ENCODE results near the gene FOXJ2. TPM values are rescaled to one million over a fixed set of nuclear protein-coding genes. Genes with fewer than 3 reads are reported as not detected.
A peak's percentile ranks its signal among the peaks of the same experiment; 100 is the strongest.
"Not testable (repeated sequence)": the region's sequence is repeated elsewhere in the genome, so short reads cannot be mapped to it uniquely, and the experiment has no call there.

FOXJ2 gene
- 5.5 and 5.9 TPM in 2 replicates for total RNA-seq (2021)
- long read RNA-seq, partial matches to known transcripts: 1 of 1 reads
- long read RNA-seq, other reads (novel, unspliced or antisense): 0 of 1 reads

DNA sequence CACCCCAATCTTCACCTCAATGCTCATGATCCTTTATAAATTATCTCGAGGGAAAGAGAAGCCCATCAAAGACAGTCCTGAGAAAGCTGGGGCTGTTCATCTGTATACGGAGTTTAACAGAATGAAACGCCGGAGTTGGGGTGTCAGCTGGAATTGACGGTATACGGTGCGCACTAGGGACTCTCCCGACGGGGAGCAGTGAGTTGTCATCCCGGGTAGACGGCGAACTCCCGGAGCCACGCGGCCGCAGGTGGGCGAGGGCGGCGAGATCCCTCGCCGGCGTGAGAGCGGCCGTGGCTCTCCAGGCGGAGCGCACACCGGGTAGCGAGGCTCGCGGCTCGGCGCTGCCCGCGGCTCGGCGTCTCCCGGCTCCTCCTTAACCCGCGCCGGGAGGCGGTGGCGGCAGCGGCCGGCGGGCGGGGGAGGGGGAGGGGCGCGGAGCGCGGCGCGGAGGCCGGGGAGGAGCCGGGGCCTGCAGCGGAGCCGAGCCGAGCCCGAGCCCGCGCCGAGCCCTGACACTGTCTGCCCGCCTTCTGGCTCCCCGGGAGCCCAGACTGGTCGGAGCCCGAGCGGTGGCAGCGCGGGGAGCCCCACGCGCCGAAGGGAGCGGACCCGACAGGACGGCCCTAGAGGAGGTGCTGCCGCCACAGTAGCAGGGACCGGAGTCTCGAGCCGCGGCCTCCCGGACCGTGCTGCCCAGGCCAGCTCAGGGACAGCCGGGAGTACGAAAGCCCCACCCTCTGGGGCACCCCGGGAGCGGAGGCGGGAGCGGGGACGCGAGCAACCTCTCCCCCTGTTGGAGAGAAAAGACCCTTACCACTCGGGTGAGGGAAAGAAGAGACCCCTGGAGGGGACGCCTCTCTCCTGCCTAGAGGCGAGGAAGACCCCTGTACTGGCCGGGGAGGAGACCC lies at the start of gene FOXJ2:
TSS of gene FOXJ2 (plus strand) at position 475 of the 911 bp plus-strand sequence. CDS start 7,117 bp downstream, outside the sequence.
- Histone ChIP-seq H2AK5ac (ENCODE audit: insufficient read length, low read length) (no peak within 1 kb of the TSS), H3K4ac (ENCODE audit: low read depth, low read length) (no peak within 1 kb of the TSS), H3K79me1 (ENCODE audit: insufficient read depth, low read depth, low read length, poor library complexity, severe bottlenecking) (no peaks in the 10 kb centered on the region), H2AFZ (ENCODE audit: low read length) (no peak within 1 kb of the TSS), H3K4me2 (ENCODE audit: insufficient read depth, insufficient read length, low read length) (peak within 1 kb of the TSS; percentile 82), H3K23ac (ENCODE audit: insufficient read length, low read depth, low read length) (no peak within 1 kb of the TSS), H4K8ac (replicated peaks; ENCODE audit: insufficient read length, low read depth, low read length) (no peak within 1 kb of the TSS), H3K56ac (ENCODE audit: insufficient read length, low read depth, low read length) (no peak within 1 kb of the TSS), H2BK5ac (ENCODE audit: insufficient read length, low read length) (no peak within 1 kb of the TSS), H3K9ac (ENCODE audit: extremely low read depth, insufficient read length, low read length) (peak within 1 kb of the TSS; percentile 51), H3K4me1 (ENCODE audit: insufficient read depth, low read length) (peaks cover 20% of the 10 kb centered on the region; the same call in 1 of the 2 replicates), H3K9me3 (ENCODE audit: control insufficient read depth, low read depth, low read length) (no peaks in the 10 kb centered on the region), H2BK15ac (ENCODE audit: low read depth, low read length) (no peak within 1 kb of the TSS), H3K27ac (ENCODE audit: insufficient read length, low read depth, low read length) (no peak within 1 kb of the TSS), H4K5ac (ENCODE audit: insufficient read length, low read depth, low read length) (no peak within 1 kb of the TSS), H3K27me3 (ENCODE audit: insufficient read depth, low read length) (no peaks in the 10 kb centered on the region), H2BK20ac (ENCODE audit: low read depth, low read length, poor library complexity, severe bottlenecking) (no peak within 1 kb of the TSS), H4K91ac (ENCODE audit: insufficient read length, low read depth, low read length) (no peak within 1 kb of the TSS), H3T11ph (ENCODE audit: low read length) (no peak within 1 kb of the TSS), H3K79me2 (ENCODE audit: insufficient read depth, low read length) (no peaks in the 10 kb centered on the region; the same call in 1 of the 2 replicates), H3K23me2 (ENCODE audit: insufficient read length, low read depth, low read length, poor library complexity, severe bottlenecking) (peaks cover 8% of the 10 kb centered on the region), H4K20me1 (ENCODE audit: control insufficient read depth, insufficient read depth, insufficient read length) (no peaks in the 10 kb centered on the region), H3K18ac (ENCODE audit: insufficient read length, low read depth, low read length) (peak within 1 kb of the TSS; percentile 36), H3K14ac (ENCODE audit: insufficient read depth, low read length) (peak within 1 kb of the TSS; percentile 60; the same call in 1 of the 2 replicates), H2BK120ac (ENCODE audit: low read depth, low read length, poor library complexity, severe bottlenecking) (no peak within 1 kb of the TSS), H2BK12ac (ENCODE audit: insufficient read length, low read depth, low read length) (no peak within 1 kb of the TSS)
- H3K4me3 Mint-ChIP-seq: peak within 1 kb of the TSS; percentile 77 to 91
- H3K4me1 Mint-ChIP-seq: peaks cover 45 to 54% of the 10 kb centered on the region in 2 experiments
- TF ChIP-seq CTCF (conservative IDR thresholded peaks at IDR 0.05): peak; percentile 47; the same call in 2 of the 3 replicates
- H3K27me3 Mint-ChIP-seq (ENCODE audit: low read depth): peaks cover 8% of the 10 kb centered on the region
- no peaks in the 10 kb centered on the region; a peak in 1 of 7 replicates for H3K36me3 Mint-ChIP-seq (ENCODE audit: insufficient read depth in 1 of 3, low read depth in 3 of 3)
- no peaks in the 10 kb centered on the region for H3K9me3 Mint-ChIP-seq
- WGBS (ENCODE audit: extremely low coverage, insufficient read length, low lambda C conversion rate): no CpG with 5 or more reads among the region's 93 CpGs
- peak; percentile 65 for DNase-seq
- H3K27ac Mint-ChIP-seq: peak within 1 kb of the TSS; percentile 23 to 84 (median 49); a peak in 3 of 7 replicates

GRCh38 chr12:7983019-7983418 lies 49.5 kb upstream of the FOXJ2 start:
- peaks cover 13 to 18% of the 10 kb centered on the region in 2 experiments for H3K4me1 Mint-ChIP-seq
- not testable (repeated sequence) for DNase-seq; H3K79me2 ChIP-seq (ENCODE audit: insufficient read depth, low read length); H2BK20ac ChIP-seq (ENCODE audit: low read depth, low read length, poor library complexity, severe bottlenecking); H3K27me3 ChIP-seq (ENCODE audit: insufficient read depth, low read length); H2BK120ac ChIP-seq (ENCODE audit: low read depth, low read length, poor library complexity, severe bottlenecking); H3K56ac ChIP-seq (ENCODE audit: insufficient read length, low read depth, low read length); H3K4me2 ChIP-seq (ENCODE audit: insufficient read depth, insufficient read length, low read length); H3K18ac ChIP-seq (ENCODE audit: insufficient read length, low read depth, low read length); H4K5ac ChIP-seq (ENCODE audit: insufficient read length, low read depth, low read length); H3K4me1 ChIP-seq (ENCODE audit: insufficient read depth, low read length); H3K9me3 ChIP-seq (ENCODE audit: control insufficient read depth, low read depth, low read length); H3K4me3 Mint-ChIP-seq; H3K27ac ChIP-seq (ENCODE audit: insufficient read length, low read depth, low read length); H3T11ph ChIP-seq (ENCODE audit: low read length); H2BK12ac ChIP-seq (ENCODE audit: insufficient read length, low read depth, low read length); H2AFZ ChIP-seq (ENCODE audit: low read length); H3K9ac ChIP-seq (ENCODE audit: extremely low read depth, insufficient read length, low read length); H4K91ac ChIP-seq (ENCODE audit: insufficient read length, low read depth, low read length); H4K20me1 ChIP-seq (ENCODE audit: control insufficient read depth, insufficient read depth, insufficient read length); H3K36me3 Mint-ChIP-seq (ENCODE audit: insufficient read depth in 1 of 3, low read depth in 3 of 3); H2BK15ac ChIP-seq (ENCODE audit: low read depth, low read length); H3K14ac ChIP-seq (ENCODE audit: insufficient read depth, low read length); H3K23ac ChIP-seq (ENCODE audit: insufficient read length, low read depth, low read length); H3K79me1 ChIP-seq (ENCODE audit: insufficient read depth, low read depth, low read length, poor library complexity, severe bottlenecking); H3K9me3 Mint-ChIP-seq; H3K27me3 Mint-ChIP-seq (ENCODE audit: low read depth); H2BK5ac ChIP-seq (ENCODE audit: insufficient read length, low read length); H2AK5ac ChIP-seq (ENCODE audit: insufficient read length, low read length); H3K4ac ChIP-seq (ENCODE audit: low read depth, low read length); H4K8ac ChIP-seq (replicated peaks; ENCODE audit: insufficient read length, low read depth, low read length); H3K27ac Mint-ChIP-seq; H3K23me2 ChIP-seq (ENCODE audit: insufficient read length, low read depth, low read length, poor library complexity, severe bottlenecking)
- no CpG with 5 or more reads among the region's 11 CpGs for WGBS (ENCODE audit: extremely low coverage, insufficient read length, low lambda C conversion rate)

All from H9 (cell line).